HepG2 (cell line): ENCODE measurements around the gene PRSS36. TPM values are rescaled to one million over a fixed set of nuclear protein-coding genes. Genes with fewer than 3 reads are reported as not detected.

Source experiments
- ARID3A ChIP-seq: IDR thresholded peaks from 2 replicates; pipeline ENCODE4 v1.6.1; 2012; ENCODE audit warnings: low read depth, low read length, improper control_type of control experiment
- ATF6 ChIP-seq: sonication (generic); formaldehyde crosslinking; conservative IDR thresholded peaks from 2 replicates; pipeline ENCODE4 v1.4.0; 2020; ENCODE audit warnings: missing genetic modification reagents
- CERS6 ChIP-seq: sonication (generic); formaldehyde crosslinking; IDR thresholded peaks from 2 replicates; pipeline ENCODE4 v1.5.0; 2020; ENCODE audit warnings: missing genetic modification reagents
- DR1 ChIP-seq: sonication (generic); formaldehyde crosslinking; IDR thresholded peaks from 2 replicates; pipeline ENCODE4 v1.8.0; 2021; ENCODE audit warnings: mild to moderate bottlenecking, missing genetic modification reagents, inconsistent platforms
- GMEB1 ChIP-seq: sonication (generic); formaldehyde crosslinking; IDR thresholded peaks from 2 replicates; pipeline ENCODE4 v1.5.1; 2020; ENCODE audit warnings: missing genetic modification reagents, mild to moderate bottlenecking, borderline replicate concordance
- MBD4 ChIP-seq: IDR thresholded peaks from 2 replicates; pipeline ENCODE4 v1.6.1; 2012; ENCODE audit warnings: low read length, inconsistent platforms, borderline replicate concordance
- NR0B2 ChIP-seq: sonication (generic); formaldehyde crosslinking; IDR thresholded peaks from 2 replicates; pipeline ENCODE4 v1.4.0; 2020; ENCODE audit warnings: mild to moderate bottlenecking, missing genetic modification reagents
- REST ChIP-seq, 2 experiments: IDR thresholded peaks; 2 replicates each; pipeline ENCODE4 v1.6.1; 2011 to 2012; ENCODE audit warnings: low read length in 2 of 2, borderline replicate concordance in 1 of 2, low read depth in 1 of 2, mild to moderate bottlenecking in 1 of 2, moderate library complexity in 1 of 2
- ZBTB38 ChIP-seq: sonication (generic); formaldehyde crosslinking; IDR thresholded peaks from 2 replicates; pipeline ENCODE4 v1.5.1; 2020; ENCODE audit warnings: mild to moderate bottlenecking, missing genetic modification reagents
- ZMAT5 ChIP-seq: sonication (generic); formaldehyde crosslinking; IDR thresholded peaks from 2 replicates; pipeline ENCODE4 v1.5.0; 2020; ENCODE audit warnings: mild to moderate bottlenecking, low read depth, missing genetic modification reagents, borderline replicate concordance
- ZNF160 ChIP-seq: sonication (generic); formaldehyde crosslinking; IDR thresholded peaks from 2 replicates; pipeline ENCODE4 v1.8.0; 2022; ENCODE audit warnings: mild to moderate bottlenecking, inconsistent platforms, missing genetic modification reagents
- ZNF205 ChIP-seq: IDR thresholded peaks from 2 replicates; pipeline ENCODE4 v1.6.1; 2018; ENCODE audit warnings: missing biosample characterization, missing genetic modification reagents
- ZNF33B ChIP-seq: sonication (generic); formaldehyde crosslinking; IDR thresholded peaks from 2 replicates; pipeline ENCODE4 v1.5.1; 2020; ENCODE audit warnings: mild to moderate bottlenecking, missing genetic modification reagents
- polyA plus RNA-seq, 8 experiments: library from polyadenylated mRNA; depleted of rRNA in 3 of 8; stranded (reverse) in 7 of 8; unstranded in 1 of 8; fragments of >200 nt; fragmentation: Illumina TruSeq in 4 of 8; extraction: Trizol in 4 of 8; gene quantifications; 2 replicates each; pipeline versions ENCODE4 v1.2.1 to v1.2.3, GENCODE V29; 2011 to 2016; ENCODE audit warnings: low read depth in 4 of 8, missing spikeins in 1 of 8, mixed read lengths in 1 of 8; ENCODE audit not compliant: insufficient read depth in 1 of 8
- total RNA-seq, 5 experiments: library from RNA; depleted of rRNA; stranded (reverse); fragments of >200 nt; fragmentation: Illumina TruSeq; extraction: Trizol; gene quantifications; 2 replicates each; pipeline ENCODE4 v1.2.3, GENCODE V29; 2016; ENCODE audit warnings: low read depth in 1 of 5

Gene PRSS36
- total and polyA plus RNA-seq, 2 of the 13 experiments (the other 11 are each of a cell fraction or from before 2014, with no cell fraction given) = 1.5 to 2.1 TPM

- TF ChIP-seq NR0B2 (CRISPR knock-in tag) (no peak; the same call in 1 of the 2 replicates), CERS6 (CRISPR knock-in tag) (no peak), ATF6 (CRISPR knock-in tag) (no peak), MBD4 (no peak), ZNF205 (peak; percentile 80), ARID3A (peak; percentile 25; the same call in 1 of the 2 replicates), ZMAT5 (CRISPR knock-in tag) (no peak), ZNF33B (CRISPR knock-in tag) (0 out of 2 replicates have a peak, but pooled peaks have one; percentile 80), REST (IDR thresholded peaks at IDR 0.05; ENCODE audit: borderline replicate concordance in 1 of 2, low read depth in 1 of 2, low read length in 2 of 2) (no peak), ZBTB38 (CRISPR knock-in tag) (peak; percentile 81), ZNF160 (CRISPR knock-in tag) (no peak), GMEB1 (CRISPR knock-in tag) (peak; percentile 85), DR1 (CRISPR knock-in tag) (peak; percentile 81)
Observed at GRCh38 chr16:31142109-31143010, 7.5 kb downstream of the PRSS36 start (continued).
